PC-3 (cell line): ENCODE data around the gene RSBN1L. TPM values are rescaled to one million over a fixed set of nuclear protein-coding genes. Genes with fewer than 3 reads are reported as not detected.
A peak's percentile ranks its signal among the peaks of the same experiment; 100 is the strongest.

Source experiments
- ATAC-seq: fragments of 200-7000 bp; cut with Tn5 transposase; 2 replicates; pipeline ENCODE4 v1.9.1; 2020; ENCODE audit warnings: mild to moderate bottlenecking, moderate library complexity
- BruUV-seq: library from RNA; stranded (reverse); fragments of 400-500 nt; replicated peaks from 2 replicates; lab custom pipeline; 2021; lab: Mats Ljungman, UMichigan
- CTCF ChIA-PET: fragments of 300-600 bp; sonication (Branson Sonifier 250); formaldehyde crosslinking; loops from one replicate; lab custom pipeline; 2022; ENCODE audit warnings: antibody characterized with exemption; lab: Charles Lee
- POLR2A ChIA-PET: fragments of 300-600 bp; sonication (Branson Sonifier 250); formaldehyde crosslinking; loops from one replicate; lab custom pipeline; 2022; ENCODE audit warnings: antibody characterized with exemption; ENCODE audit not compliant: unreplicated experiment; lab: Charles Lee
- DNase-seq: peaks from one replicate; pipeline ENCODE4 v3.0.0-alpha.2; 2015
- H2AFZ ChIP-seq: fragments of 300-600 bp; sonication (generic); 2 replicates; pipeline ENCODE4 v1.6.0; 2016; ENCODE audit warnings: antibody characterized with exemption, low read length
- H3F3A ChIP-seq: fragments of 300-600 bp; sonication (generic); one replicate; pipeline ENCODE4 v1.6.0; 2017; ENCODE audit warnings: antibody characterized with exemption, low read length, control low read depth, mild to moderate bottlenecking; ENCODE audit not compliant: unreplicated experiment
- H3K27ac ChIP-seq: fragments of 300-600 bp; sonication (generic); 2 replicates; pipeline ENCODE4 v1.5.1; 2016; ENCODE audit warnings: mild to moderate bottlenecking, low read length
- H3K27me3 ChIP-seq: fragments of 300-600 bp; sonication (generic); 2 replicates; pipeline ENCODE4 v1.6.1; 2016; ENCODE audit warnings: low read length, mixed read lengths
- H3K36me3 ChIP-seq: fragments of 300-600 bp; sonication (generic); 2 replicates; pipeline ENCODE4 v1.6.1; 2016; ENCODE audit warnings: low read depth, mixed run types, low read length, mixed read lengths
- H3K4me1 ChIP-seq: fragments of 300-600 bp; sonication (generic); 2 replicates; pipeline ENCODE4 v1.5.1; 2016; ENCODE audit warnings: low read length; ENCODE audit not compliant: insufficient read depth
- H3K4me2 ChIP-seq: fragments of 300-600 bp; sonication (generic); 2 replicates; pipeline ENCODE4 v1.6.0; 2016; ENCODE audit warnings: low read length
- H3K4me3 ChIP-seq: fragments of 300-600 bp; sonication (generic); 2 replicates; pipeline ENCODE4 v1.5.1; 2016; ENCODE audit warnings: mild to moderate bottlenecking, low read length, mixed read lengths
- H3K79me2 ChIP-seq: fragments of 300-600 bp; sonication (generic); 2 replicates; pipeline ENCODE4 v1.6.1; 2017; ENCODE audit warnings: low read length, mixed read lengths
- H3K9ac ChIP-seq: fragments of 300-600 bp; sonication (generic); 2 replicates; pipeline ENCODE4 v1.6.0; 2016; ENCODE audit warnings: mild to moderate bottlenecking, low read length
- H3K9me2 ChIP-seq: fragments of 300-600 bp; sonication (generic); replicated peaks from 2 replicates; pipeline ENCODE4 v1.6.1; 2016; ENCODE audit warnings: mixed run types, low read length, mixed read lengths
- H3K9me3 ChIP-seq: fragments of 300-600 bp; sonication (generic); 2 replicates; pipeline ENCODE4 v1.6.1; 2016; ENCODE audit warnings: low read length, mixed read lengths
- H4K20me1 ChIP-seq: fragments of 300-600 bp; sonication (generic); 2 replicates; pipeline ENCODE4 v1.6.1; 2016; ENCODE audit warnings: low read length, mixed read lengths
- CTCF ChIP-seq: fragments of 300-600 bp; sonication (generic); conservative IDR thresholded peaks from 2 replicates; pipeline ENCODE4 v1.5.1; 2017; ENCODE audit warnings: antibody characterized with exemption, low read depth, mild to moderate bottlenecking, low read length
- EZH2 ChIP-seq: fragments of 300-600 bp; sonication (generic); IDR thresholded peaks from one replicate; pipeline ENCODE4 v1.6.1; 2017; ENCODE audit warnings: antibody characterized with exemption, mild to moderate bottlenecking, low read length; ENCODE audit not compliant: unreplicated experiment
- EZH2phosphoT487 ChIP-seq: fragments of 300-600 bp; sonication (generic); IDR thresholded peaks from 2 replicates; pipeline ENCODE4 v1.6.1; 2018; ENCODE audit warnings: mild to moderate bottlenecking, antibody characterized with exemption, low read length, borderline replicate concordance
- intact Hi-C: fragments of 100-400 bp; cut with micrococcal nuclease; formaldehyde crosslinking; loops from 2 replicates; pipeline ENCODE4 v1.9.0; 2023
- total RNA-seq: library from RNA; depleted of rRNA; stranded (reverse); fragments of >200 nt; gene quantifications from 2 replicates; pipeline ENCODE4 v1.2.3, GENCODE V29; 2014

Gene RSBN1L
- total RNA-seq, 1 experiment from 2014 or later = 6.9 TPM

GRCh38 chr7:77734659-77735421 lies 38.6 kb downstream of the RSBN1L start:
- Histone ChIP-seq H2AFZ (no peak overlapping the region), H3K9ac (no peak overlapping the region), H3K36me3 (no peaks in the 10 kb centered on the region), H4K20me1 (no peaks in the 10 kb centered on the region), H3F3A (no peaks in the 10 kb centered on the region), H3K4me3 (no peak overlapping the region), H3K27me3 (no peaks in the 10 kb centered on the region), H3K4me1 (peaks cover 15% of the 10 kb centered on the region), H3K9me3 (no peaks in the 10 kb centered on the region), H3K4me2 (no peak overlapping the region), H3K79me2 (peaks cover 53% of the 10 kb centered on the region), H3K9me2 (no peaks in the 10 kb centered on the region), H3K27ac (no peak overlapping the region)
- ChIA-PET POLR2A (no interaction called here), CTCF (no interaction called here)
- BruUV-seq = no TSS peak
- intact Hi-C loops = loop anchor here (5.0 kb wide), 1 partner anchor 38 kb away; the partner anchor contains the start of gene RSBN1L
- DNase-seq (no peak), ATAC-seq (no peak)
- no peak for TF ChIP-seq CTCF
- TF ChIP-seq EZH2 = no peak
- no peak for TF ChIP-seq EZH2phosphoT487

GRCh38 chr7:77735457-77735856 lies 39.2 kb downstream of the RSBN1L start:
- H3K27me3 ChIP-seq = no peaks in the 10 kb centered on the region
- ChIA-PET POLR2A (interaction anchor here (0.6 kb wide), 1 partner anchor 48 kb away, joined by 3 read pairs; no protein-coding TSS in a partner anchor), CTCF (no interaction called here)

More at GRCh38 chr7:77735457-77735856, 39.2 kb downstream of the RSBN1L start:
- Histone ChIP-seq H3K9me2 (no peaks in the 10 kb centered on the region), H3K4me2 (no peak overlapping the region), H3F3A (no peaks in the 10 kb centered on the region), H3K9ac (no peak overlapping the region), H3K36me3 (no peaks in the 10 kb centered on the region), H4K20me1 (no peaks in the 10 kb centered on the region), H3K4me1 (peaks cover 15% of the 10 kb centered on the region), H3K4me3 (no peak overlapping the region), H2AFZ (no peak overlapping the region), H3K27ac (no peak overlapping the region), H3K9me3 (no peaks in the 10 kb centered on the region), H3K79me2 (peaks cover 47% of the 10 kb centered on the region)
- intact Hi-C loops = loop anchor here (5.0 kb wide), 1 partner anchor 38 kb away; the partner anchor contains the start of gene RSBN1L
- ATAC-seq (peak; percentile 57), DNase-seq (no peak)
- TF ChIP-seq EZH2phosphoT487 (no peak), EZH2 (no peak), CTCF (no peak)
- no TSS peak for BruUV-seq
